ENCODE results near the gene DMAC1. TPM values are rescaled to one million over a fixed set of nuclear protein-coding genes. Genes with fewer than 3 reads are reported as not detected.
A peak's percentile ranks its signal among the peaks of the same experiment; 100 is the strongest.

DMAC1 gene
- total RNA-seq, 1 experiment from 2014 or later: 72.7 TPM

DNA sequence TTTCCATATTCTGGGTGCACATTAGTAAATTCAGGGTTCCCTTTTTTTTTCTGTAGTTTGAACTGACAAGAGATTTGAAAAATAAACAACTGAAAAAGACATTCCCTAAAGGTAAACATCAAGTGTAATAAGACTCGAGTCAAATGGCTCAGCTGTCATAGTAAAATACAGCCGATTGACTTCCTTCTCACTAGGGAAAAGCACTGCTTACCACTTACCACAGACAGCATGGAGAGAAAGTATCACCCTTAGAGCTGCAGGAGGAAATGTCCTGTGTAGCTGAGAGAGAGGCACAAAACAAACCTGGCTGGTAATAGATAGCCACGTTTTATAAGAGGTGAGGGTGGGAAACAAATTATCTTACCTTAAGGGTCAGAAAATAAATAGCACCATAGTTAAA, 12.1 kb upstream of the DMAC1 start:
- no peaks in the 10 kb centered on the region for H3K9me3 Mint-ChIP-seq
- H4K8ac ChIP-seq (replicated peaks; ENCODE audit: insufficient read length, low read depth, low read length): no peak overlapping the region
- no peak overlapping the region for H2BK20ac ChIP-seq (ENCODE audit: low read depth, low read length, poor library complexity, severe bottlenecking)

More for the DNA sequence above, 12.1 kb upstream of the DMAC1 start:
- peak overlapping the region in 1 of 3 experiments; percentile 21; a peak in 1 of 7 replicates for H3K27ac Mint-ChIP-seq
- Histone ChIP-seq H3T11ph (ENCODE audit: low read length) (no peak overlapping the region), H3K27ac (ENCODE audit: insufficient read length, low read depth, low read length) (no peak overlapping the region), H4K20me1 (ENCODE audit: control insufficient read depth, insufficient read depth, insufficient read length) (no peaks in the 10 kb centered on the region), H3K23ac (ENCODE audit: insufficient read length, low read depth, low read length) (no peak overlapping the region), H2AK5ac (ENCODE audit: insufficient read length, low read length) (no peak overlapping the region), H4K5ac (ENCODE audit: insufficient read length, low read depth, low read length) (no peak overlapping the region), H3K23me2 (ENCODE audit: insufficient read length, low read depth, low read length, poor library complexity, severe bottlenecking) (no peaks in the 10 kb centered on the region), H3K4me1 (ENCODE audit: insufficient read depth, low read length) (no peaks in the 10 kb centered on the region; the same call in 1 of the 2 replicates), H4K91ac (ENCODE audit: insufficient read length, low read depth, low read length) (no peak overlapping the region), H3K79me2 (ENCODE audit: insufficient read depth, low read length) (no peaks in the 10 kb centered on the region), H3K27me3 (ENCODE audit: insufficient read depth, low read length) (no peaks in the 10 kb centered on the region), H3K56ac (ENCODE audit: insufficient read length, low read depth, low read length) (no peak overlapping the region), H2AFZ (ENCODE audit: low read length) (no peak overlapping the region), H2BK5ac (ENCODE audit: insufficient read length, low read length) (no peak overlapping the region), H3K79me1 (ENCODE audit: insufficient read depth, low read depth, low read length, poor library complexity, severe bottlenecking) (no peaks in the 10 kb centered on the region), H2BK15ac (ENCODE audit: low read depth, low read length) (no peak overlapping the region), H3K18ac (ENCODE audit: insufficient read length, low read depth, low read length) (no peak overlapping the region), H3K4me2 (ENCODE audit: insufficient read depth, insufficient read length, low read length) (no peak overlapping the region), H2BK12ac (ENCODE audit: insufficient read length, low read depth, low read length) (no peak overlapping the region), H3K4ac (ENCODE audit: low read depth, low read length) (no peak overlapping the region), H3K9ac (ENCODE audit: extremely low read depth, insufficient read length, low read length) (no peak overlapping the region), H2BK120ac (ENCODE audit: low read depth, low read length, poor library complexity, severe bottlenecking) (no peak overlapping the region), H3K14ac (ENCODE audit: insufficient read depth, low read length) (no peak overlapping the region), H3K9me3 (ENCODE audit: control insufficient read depth, low read depth, low read length) (no peaks in the 10 kb centered on the region)
- WGBS (ENCODE audit: extremely low coverage, insufficient read length, low lambda C conversion rate): no CpG with 5 or more reads among the region's 3 CpGs
- H3K36me3 Mint-ChIP-seq (ENCODE audit: insufficient read depth in 1 of 3, low read depth in 3 of 3): no peaks in the 10 kb centered on the region
- no peak for DNase-seq
- TF ChIP-seq CTCF (conservative IDR thresholded peaks at IDR 0.05): no peak
- no peak overlapping the region for H3K4me3 Mint-ChIP-seq
- H3K4me1 Mint-ChIP-seq: peaks cover 3% of the 10 kb centered on the region in 2 experiments; a peak in 2 of 4 replicates
- H3K27me3 Mint-ChIP-seq (ENCODE audit: low read depth): peaks cover 9% of the 10 kb centered on the region

Measured in H9 (cell line).